Stimulated activated CD8-positive, alpha-beta memory T cell treated with anti-CD3 and anti-CD28 coated beads, Interleukin-15, amount 100 ng/mL, for 1 hour (primary cell): ENCODE results near the gene MAML3.

Source experiments
- DNase-seq: peaks from one replicate; pipeline ENCODE4 v3.0.0-alpha.2; 2020; ENCODE audit warnings: low read depth

MAML3 gene

DNA sequence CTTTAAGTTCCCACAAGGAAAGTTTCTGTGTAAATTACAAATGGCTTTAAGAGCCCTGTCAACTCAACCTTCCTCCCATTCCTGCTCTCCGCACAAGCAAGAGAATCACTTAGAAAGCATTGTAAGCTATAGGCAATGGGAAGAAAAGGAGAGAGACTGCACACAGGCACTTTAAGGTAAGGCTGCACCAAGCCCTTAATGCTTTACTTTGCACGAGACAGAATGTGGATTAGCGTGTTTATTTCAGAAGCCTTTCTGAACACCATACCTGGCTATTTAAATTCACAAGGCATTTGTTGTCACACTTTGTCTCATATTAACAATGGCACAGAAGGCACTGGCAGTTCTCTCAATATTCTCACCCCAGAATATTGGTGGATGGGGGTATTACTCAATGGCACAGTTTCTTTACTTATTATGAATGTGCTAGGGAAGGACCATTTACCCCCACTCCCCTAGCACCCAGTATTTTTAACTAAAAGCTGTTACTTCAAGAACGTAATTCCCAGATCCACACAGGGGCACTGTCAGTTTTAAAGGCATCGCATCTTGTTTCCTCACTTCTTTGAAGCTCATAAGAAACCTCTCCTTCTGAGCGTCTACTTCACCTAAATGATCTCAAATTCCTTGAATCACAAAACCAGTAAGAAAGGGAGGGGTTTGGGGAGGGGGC is 150.0 kb downstream of the MAML3 start:
- no peak for DNase-seq

DNA sequence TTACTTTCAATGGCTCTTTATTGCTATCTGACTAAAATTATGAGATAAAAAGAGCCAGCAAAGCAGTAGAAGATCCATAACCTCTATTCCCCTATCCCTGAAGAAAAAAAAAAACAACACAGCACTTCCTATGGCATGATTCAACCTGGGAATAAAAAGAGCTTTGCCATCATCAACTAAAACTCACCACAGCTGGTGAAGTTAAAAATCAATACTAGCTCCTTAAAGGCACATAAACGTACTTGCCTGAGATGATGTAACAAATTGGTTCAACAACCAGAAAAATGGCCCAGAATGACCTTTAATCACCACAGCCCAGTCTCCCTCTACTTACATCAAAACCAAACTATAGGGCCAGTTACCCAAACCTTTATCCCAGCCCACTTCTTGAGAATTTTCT is 153.8 kb downstream of the MAML3 start:
- no peak for DNase-seq

DNA sequence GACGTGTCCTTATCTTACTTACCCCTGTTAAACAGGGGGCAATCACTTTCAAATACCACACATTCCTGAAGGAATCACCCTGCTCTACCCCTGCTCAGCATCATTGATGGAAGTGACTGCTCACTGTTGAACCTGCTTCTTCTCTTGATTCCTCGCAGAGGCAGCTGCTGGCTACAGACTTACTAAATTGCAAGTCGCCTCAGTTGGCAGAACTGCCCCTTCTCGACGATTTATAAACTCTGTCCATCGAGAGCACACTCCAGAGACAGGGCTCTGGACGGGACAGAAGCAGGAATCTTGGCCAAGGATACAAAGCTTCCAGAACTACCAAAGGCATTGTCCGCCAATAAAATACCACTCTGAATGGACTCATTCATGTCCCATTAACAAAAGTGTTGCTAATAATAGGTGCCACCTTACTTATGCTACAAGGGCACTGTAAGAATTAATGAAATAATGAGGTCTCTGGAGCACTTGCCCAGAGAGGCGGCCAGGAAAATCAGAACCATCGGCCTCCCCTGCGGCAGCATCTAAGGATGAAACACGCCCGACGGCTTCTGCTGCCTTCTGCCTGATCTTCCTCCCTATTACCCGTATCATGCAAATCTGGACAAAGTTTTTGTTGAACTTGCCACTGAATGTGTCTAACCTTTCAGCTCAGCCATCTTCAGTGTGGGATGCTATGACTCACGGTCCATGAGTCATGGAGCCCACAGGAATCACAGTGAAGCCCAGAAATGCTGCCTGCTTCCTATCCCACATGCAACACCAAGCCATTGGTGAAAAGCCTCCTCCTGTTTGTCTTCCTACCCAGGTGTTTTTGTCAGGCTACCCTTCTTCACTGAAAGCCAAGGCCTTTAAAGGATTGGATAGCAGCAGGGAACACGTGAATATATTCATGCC is 164.9 kb downstream of the MAML3 start:
- no peak for DNase-seq

DNA sequence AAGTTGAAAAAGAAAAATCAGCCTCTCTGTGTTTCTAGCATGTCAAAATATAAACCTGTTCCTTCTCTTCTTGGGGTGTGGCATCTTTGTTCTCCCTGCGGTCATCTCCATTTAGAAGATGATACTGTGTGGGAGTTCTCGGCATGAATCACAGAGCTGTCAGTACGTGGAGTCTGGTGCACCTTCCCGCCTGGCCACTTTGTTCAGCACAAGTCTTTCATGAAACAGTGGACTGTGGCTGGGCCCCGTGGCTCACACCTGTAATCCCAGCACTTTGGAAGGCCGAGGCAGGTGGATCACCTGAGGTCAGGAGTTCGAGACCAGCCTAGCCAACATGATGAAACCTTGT is 166.5 kb downstream of the MAML3 start:
- no peak for DNase-seq

DNA sequence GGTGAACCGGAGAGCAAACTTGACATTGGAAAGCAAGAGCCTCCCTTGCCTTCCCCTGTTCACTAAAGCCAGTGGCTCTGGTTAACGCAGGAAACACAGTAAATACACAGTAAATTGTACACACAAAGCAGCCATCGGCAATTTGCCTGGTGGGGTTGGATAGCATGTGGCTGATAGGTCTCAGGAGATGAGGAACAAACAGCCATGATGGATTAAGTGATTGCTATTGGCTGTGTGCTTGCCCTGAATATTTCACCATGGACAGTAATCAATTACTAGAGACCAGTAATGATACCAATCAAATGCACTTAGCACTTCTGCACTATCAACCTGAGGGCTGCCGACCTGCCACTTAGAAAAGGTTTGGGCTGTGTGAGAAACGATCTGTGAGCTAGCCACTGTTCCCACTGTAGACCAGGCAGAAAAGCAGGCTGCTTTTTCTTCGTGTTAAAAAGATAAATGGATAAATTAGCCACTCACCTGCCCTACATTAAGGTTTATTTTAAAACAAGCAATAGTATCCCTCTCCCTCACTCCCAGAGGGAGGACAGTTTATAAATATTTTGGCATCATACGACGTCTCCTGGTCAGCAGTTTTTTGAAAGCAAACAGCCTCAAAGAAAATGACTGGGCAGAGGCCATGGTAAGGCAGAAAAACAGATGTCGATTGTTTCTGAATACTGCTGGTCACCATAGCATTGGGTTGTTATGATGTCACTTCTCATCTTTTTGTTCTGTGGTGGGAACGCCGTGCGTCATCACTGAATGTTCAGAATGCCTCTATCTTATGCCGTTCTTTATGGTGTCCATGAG is 167.1 kb downstream of the MAML3 start:
- DNase-seq: no peak

DNA sequence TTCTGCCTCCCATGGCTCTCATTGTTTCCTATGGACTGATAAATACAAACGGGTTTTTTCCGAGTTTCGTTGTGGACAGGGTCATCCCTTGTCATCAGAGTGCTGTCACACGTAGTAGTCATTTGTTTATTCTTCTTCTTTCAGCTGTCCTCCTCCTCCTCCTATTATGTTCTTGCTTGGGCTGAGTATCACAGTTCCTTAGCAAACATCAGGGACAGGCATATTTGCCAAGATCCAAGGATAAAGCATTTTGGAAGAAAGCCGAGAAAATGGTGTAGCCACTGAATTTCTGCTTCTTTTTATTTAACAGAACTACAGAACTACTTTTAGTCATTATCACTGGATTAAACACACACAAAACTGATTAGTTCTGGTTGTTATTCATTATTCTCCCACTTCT is 167.9 kb downstream of the MAML3 start:
- no peak for DNase-seq

DNA sequence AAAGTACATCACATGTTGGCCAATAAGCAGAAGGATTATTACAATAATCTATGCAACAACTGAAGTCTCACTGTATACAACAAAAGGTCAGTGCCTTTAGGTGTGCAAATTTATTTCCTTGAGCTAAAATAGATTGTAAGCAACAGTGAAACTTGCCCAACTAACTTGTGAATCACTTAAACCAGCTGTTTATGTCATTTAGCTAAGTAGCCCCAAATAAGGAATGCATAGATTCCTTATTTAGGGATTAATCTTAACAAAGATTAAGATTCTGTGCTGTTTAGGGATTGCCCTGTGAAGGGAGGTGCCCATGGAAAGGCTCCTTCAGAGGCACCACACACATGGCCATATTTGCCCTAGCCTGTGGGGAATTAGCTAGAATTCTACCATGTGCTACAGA is 168.6 kb downstream of the MAML3 start:
- DNase-seq: no peak

DNA sequence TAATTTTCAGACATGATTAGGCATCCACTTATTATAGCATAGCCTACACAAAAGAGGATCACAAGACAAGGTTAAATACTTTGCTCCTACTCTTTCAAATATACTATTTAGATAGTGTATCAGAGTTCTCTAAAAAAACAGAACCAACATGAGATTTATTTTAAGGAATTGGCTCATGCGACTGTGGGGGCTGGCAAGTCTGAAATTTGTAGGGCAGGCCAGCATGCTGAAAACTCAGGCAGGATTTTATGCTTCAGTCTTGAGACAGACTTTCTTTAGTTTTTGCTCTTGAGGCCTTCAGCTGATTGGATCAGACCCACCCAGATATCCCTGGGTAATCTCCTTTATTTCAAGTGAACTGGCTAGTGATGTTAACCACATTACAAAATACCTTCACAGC is 169.5 kb downstream of the MAML3 start:
- no peak for DNase-seq

DNA sequence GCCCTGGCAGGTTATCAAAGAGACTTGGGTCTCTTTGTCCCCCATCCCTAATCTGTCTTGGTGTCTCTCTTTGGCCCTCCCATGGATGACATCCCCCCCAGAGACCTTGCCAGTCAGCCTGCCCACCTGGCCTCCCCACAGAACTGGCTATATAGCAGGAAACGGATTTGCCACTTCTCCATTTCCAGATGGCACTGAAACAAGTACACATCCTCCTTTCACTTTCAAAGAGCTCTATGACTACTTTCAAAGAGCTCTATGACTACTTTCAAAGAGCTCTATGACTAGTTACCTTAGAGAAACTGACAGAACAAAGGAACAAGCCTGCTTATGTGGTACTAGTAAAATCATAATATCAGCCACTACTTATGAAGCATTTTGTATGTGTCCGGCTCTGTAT is 175.3 kb downstream of the MAML3 start:
- DNase-seq: no peak

DNA sequence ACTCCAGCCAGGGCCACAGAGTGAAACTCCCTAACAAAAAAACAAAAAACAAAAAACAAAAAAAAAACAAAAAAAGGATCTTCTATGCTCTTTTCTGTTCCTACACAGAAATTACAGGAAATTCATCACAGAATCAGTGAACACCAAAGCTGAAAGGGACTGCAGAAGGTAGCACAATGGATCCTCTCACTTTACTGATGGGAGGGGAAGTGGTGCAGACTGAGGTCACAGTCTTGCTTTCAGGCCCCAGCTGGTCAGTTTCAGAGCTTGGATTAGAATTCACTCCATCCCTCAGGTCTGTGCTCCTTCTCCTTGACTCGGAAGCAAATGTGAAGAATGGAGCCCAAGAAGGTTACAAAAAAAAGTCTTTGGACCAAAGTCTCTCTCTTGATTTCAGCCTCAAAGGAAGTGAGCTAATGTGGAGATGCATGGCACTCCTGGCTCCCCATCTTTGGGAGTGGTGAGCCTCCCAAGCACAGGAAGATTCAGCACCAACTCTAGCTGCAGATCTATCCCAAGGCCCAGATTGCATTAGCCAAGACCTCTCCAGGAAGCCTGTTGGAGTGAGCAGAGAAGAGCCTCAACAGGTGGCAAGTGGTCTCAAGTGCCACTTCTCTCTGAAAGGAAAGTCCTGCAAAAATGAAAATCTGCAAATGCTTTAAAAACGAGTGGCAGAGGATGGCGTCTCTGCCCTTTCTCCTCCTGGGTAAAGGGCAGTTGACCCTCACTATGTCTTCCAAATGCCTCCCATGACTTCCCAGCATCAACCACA is 176.0 kb downstream of the MAML3 start:
- no peak for DNase-seq

DNA sequence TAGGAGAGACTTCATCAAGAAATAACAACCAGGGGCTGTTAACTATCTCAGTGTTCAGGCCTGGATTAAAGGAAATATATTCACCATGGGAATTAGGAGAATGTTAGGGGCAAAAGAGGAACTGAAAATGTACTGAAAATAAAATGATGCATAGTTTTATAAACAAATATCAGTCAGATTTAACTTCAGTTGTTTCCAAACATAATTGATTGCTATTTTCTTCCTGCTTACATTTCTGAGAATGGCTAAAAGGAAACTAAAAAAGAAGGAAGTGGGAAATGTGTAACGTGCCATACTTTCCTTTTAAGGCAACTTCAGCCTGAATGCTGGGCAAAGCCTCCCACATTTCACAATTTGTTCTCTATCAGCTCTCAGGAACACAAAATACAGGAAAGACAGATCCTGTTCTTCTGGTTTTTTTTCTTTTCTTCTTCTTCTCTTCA is 178.1 kb downstream of the MAML3 start:
- DNase-seq: no peak

DNA sequence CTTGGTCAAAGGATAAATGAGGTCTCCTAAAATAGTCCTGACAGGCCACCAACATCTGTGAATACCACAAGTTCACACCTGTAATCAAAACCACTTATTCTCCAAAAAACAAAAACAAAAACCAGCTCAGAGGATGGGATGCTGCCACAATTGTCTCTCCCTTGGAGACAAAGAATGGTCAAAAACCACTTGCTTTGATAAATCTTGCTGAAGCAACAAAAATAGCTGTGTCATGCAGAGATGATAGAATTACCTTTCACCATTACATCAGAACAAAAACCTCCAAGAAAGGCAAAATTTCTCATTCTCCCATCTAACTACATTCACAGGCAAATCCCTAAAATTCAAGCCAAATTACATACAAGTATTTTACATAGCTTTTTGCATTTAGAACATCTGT is 180.4 kb downstream of the MAML3 start:
- DNase-seq: no peak

DNA sequence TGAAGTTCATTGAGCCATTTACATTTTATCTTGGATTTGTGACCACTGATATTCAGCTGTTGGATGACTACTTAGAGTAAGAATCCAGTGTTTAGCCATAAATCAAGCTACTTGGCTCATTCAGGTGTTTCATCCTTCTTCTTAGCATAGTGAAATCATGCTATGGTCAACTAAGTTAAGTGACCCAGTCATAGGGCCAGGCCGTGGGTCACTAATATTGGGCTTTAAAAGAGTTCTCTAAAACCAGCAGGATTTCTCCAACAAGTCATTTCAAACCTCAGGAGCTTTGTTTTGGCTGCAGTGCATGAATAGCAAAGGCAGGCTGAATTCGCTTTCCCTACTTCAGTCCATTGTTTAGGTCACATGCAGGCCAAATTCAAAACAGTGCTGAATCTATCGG is 181.0 kb downstream of the MAML3 start:
- DNase-seq: no peak

DNA sequence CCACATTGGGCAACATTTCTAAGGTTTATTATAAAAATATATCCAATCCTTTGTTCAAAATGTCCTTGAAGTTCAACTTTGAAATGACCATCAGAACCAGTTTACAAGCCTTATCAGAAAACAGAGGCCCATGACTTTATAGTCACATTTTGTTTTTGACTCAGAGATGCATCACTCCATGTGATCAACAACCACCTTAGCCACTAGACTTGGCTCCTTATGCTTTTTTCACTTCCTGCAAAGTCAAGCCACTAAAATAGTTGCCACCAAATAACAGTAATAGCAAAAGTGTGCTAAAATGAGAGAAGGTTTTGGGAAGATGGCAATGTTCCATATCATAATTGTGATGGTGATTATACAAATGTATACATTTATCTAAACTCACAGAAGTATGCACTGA is 181.7 kb downstream of the MAML3 start:
- no peak for DNase-seq

DNA sequence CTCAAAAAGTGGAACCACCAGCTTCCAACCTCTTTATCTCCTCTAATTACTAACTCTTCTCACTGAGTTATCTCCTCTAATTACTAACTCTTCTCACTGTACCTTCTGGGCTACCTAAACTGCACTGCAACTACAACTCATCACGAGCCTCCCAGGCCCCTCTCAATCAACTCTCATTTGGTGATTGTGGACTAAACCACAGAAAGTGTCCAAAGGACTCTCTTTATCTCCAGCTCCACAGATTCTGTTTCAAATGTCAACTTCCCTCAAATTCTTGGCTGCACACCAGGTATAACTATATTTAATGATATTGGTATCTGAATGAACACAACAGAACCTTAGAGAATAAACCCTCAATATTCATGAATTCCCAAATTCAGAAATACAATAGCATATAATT is 182.9 kb downstream of the MAML3 start:
- DNase-seq: no peak

DNA sequence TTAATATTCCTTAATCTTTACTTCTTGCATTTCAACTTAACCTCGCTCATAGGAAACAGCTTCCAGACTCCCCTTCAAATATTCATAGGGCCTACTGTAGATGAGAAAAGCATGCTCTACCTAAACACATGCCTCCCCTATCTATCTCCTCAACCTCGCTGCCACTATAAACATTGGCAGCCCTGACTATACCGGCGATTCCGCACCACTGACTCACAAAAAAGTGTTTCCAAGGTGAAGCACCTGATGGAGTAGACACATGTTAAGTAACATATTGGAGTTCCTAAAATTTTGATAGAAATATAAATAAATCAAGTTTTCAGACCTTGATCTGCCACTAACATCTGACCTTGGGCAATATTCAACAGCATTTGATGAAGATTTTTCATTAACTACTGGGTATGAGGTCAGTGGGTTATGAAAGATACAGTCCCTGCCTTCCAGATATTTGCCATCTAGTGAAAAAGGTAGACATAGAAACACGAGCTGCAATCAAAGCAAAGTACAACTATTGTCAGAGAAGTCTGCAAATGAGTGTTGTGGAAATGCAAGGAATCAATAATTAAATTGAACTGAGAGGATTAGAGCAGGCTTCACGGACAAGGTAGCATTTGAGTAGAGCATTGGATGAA is 184.2 kb downstream of the MAML3 start:
- no peak for DNase-seq

DNA sequence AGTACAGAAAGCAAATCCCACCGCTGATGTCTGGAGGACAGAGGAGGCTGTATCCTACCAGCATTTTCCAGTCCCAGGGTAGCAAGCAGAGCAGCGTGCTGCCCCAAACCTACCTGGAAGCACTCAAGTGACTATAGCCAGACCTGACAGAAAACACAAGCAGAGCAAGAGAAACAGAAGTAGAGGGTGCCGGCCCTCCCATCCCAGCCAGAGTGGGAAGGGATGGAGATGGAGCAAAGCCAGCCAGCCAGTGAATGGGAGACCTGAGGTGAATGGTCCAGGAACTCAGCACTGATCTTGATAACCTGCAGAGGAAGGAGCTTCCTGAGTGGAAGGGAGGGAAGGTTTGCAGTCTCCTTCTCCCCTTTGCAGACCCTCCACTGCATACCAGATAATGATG is 185.2 kb downstream of the MAML3 start:
- DNase-seq: no peak

DNA sequence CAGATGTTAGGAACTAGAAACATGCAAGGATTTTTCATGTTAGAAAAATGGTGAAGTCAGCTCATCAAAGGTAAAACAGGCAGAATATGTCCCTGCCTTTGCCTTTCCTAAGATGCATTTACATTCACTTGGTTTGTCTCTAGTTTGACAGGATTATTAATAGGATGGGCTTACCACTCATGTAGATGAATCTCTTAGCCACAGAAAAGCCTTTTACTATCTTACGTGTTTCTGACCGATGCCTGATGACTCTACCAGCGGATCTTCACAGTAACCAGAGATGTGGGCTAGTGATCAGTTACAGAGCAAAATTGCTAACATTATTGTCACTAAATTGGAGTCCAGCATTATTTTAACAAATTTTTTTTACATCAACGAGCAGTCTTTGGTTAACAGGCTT is 187.6 kb downstream of the MAML3 start:
- no peak for DNase-seq

DNA sequence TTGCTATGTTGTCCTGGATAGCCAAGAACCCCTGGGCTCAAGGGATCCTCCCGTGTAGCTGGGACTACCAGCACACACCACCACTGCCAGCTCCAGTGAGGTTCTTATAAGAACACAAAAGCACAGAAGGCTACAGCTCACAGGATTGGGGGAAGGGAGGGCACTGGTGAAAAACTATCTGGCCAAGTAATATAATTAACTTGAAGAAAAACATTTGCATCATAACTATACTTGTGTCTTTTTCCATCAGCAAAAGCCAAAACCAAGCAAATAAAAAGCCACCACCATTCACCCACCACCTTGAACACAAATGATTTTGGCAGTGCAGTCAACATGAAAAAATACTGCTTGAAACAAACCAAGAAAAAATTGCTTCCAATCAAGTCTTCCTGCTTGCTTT is 188.2 kb downstream of the MAML3 start:
- DNase-seq: no peak

DNA sequence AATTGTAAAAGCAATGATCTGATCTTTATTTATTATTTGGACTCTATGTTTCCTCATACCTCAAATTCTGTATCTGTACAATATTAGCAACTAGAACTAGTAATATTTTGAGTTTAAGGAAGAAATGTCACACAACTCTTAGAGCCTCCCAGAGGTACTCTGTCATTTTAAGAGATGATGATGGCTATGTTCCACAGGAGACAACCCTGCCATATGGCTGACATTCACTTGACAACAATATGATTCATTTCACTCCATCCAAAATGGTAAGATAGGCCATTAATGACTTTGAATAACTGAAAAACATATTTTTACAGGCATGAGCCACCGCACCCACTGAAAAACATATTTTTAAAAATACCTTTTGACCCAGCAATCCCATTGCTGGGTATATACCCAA is 190.3 kb downstream of the MAML3 start:
- DNase-seq: no peak

DNA sequence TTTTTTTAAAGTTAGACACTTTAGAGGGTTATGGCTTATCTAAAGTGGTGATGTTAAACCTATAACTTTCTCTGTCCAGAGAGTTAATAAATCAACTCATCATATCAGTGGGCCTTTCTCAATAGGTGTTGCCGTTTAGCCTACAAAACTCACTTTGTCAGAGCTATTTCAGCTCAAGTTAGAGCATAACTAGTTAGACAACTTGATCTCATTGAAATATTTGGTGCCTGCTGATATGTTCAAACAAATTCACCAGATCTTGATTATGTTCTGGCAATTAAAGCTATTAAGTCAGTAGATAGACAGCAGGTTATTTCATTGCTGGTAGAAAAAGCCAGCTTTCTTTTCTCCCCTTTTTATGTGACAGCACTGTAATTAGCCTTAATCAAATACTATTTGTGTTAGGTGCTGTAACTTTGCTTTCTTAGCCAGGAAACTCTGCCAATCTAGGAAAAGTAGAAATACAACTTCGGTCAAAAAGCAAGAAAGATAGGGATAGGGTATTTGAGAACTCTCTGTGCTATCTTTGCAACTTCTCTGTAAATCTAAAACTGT is 191.8 kb downstream of the MAML3 start:
- DNase-seq: no peak
